Lower leg skin (tissue), 3 donors: ENCODE results near the gene PLEKHB2.

Experiments
- CTCF ChIP-seq, 3 donors: fragments of 450-650 bp; IDR thresholded peaks; one replicate each; pipeline ENCODE4 v1.5.1; 2016; ENCODE audit warnings: antibody characterized with exemption in 3 of 3, mild to moderate bottlenecking in 3 of 3, moderate library complexity in 2 of 3
- POLR2A ChIP-seq, 2 donors: fragments of 450-650 bp; IDR thresholded peaks; one replicate each; pipeline ENCODE4 v1.6.1; 2016 to 2017; ENCODE audit warnings: antibody characterized with exemption in 2 of 2, mild to moderate bottlenecking in 1 of 2, moderate library complexity in 1 of 2

DNA sequence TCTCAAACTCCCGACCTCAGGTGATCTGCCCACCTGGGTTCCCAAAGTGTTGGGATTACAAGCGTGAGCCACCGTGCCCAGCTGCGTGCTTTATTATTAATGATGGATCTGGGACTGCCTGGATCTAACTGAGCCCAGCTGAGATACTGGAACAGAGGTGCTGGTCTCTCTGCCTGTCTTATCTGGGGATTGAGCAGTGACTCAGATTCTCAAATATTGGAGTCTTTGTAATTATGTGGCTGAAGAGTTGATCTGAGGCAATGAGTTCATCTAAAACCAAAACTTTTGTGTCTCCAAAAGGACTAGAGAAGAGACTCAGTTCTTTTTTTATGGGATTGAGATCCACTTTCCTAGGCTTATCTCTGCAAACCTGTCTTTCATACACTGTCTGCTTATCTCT is 16.3 kb downstream of the PLEKHB2 start:
- TF ChIP-seq CTCF (IDR thresholded peaks at IDR 0.05) (no peak), POLR2A (IDR thresholded peaks at IDR 0.05) (no peak)
